ENCODE data around the gene CCDC57.

The CCDC57 gene

GRCh38 chr17:82076785-82077591, 135.7 kb downstream of the CCDC57 start:
- FAIRE-seq, result no peak

- no peak for FAIRE-seq
Observed at GRCh38 chr17:82076018-82076784, 136.4 kb downstream of the CCDC57 start.

- FAIRE-seq, result no peak
Observed at GRCh38 chr17:82073446-82073845, 139.2 kb downstream of the CCDC57 start.

GRCh38 chr17:82072827-82073226, 139.8 kb downstream of the CCDC57 start:
- no peak for FAIRE-seq

GRCh38 chr17:82070611-82071010, 142.0 kb downstream of the CCDC57 start:
- no peak for FAIRE-seq

GRCh38 chr17:82065638-82066303, 146.9 kb downstream of the CCDC57 start, which contains the start of gene DUS1L:
DUS1L (minus strand) TSS chr17:82065804; CDS start chr17:82065059, 745 bp downstream.
- FAIRE-seq, result no peak

- no peak for FAIRE-seq
Observed at GRCh38 chr17:82065193-82065637, 147.4 kb downstream of the CCDC57 start.

GRCh38 chr17:82064433-82065192, 148.0 kb downstream of the CCDC57 start:
- no peak for FAIRE-seq

GRCh38 chr17:82063424-82064415, 148.9 kb downstream of the CCDC57 start:
- no peak for FAIRE-seq

- FAIRE-seq, result no peak
Observed at GRCh38 chr17:82062984-82063368, 149.7 kb downstream of the CCDC57 start.

- FAIRE-seq, result no peak
Observed at GRCh38 chr17:82062076-82062983, 150.3 kb downstream of the CCDC57 start.

GRCh38 chr17:82061047-82061925, 151.4 kb downstream of the CCDC57 start:
- FAIRE-seq, result no peak

- no peak for FAIRE-seq
Observed at GRCh38 chr17:82060614-82061013, 152.0 kb downstream of the CCDC57 start.

- FAIRE-seq, result no peak
Observed at GRCh38 chr17:82060001-82060380, 152.7 kb downstream of the CCDC57 start.

- no peak for FAIRE-seq
Observed at GRCh38 chr17:82059272-82060000, 153.2 kb downstream of the CCDC57 start.

- FAIRE-seq, result no peak
Observed at GRCh38 chr17:82058855-82059249, 153.8 kb downstream of the CCDC57 start.

GRCh38 chr17:82058230-82058854, 154.3 kb downstream of the CCDC57 start:
- FAIRE-seq, result no peak

All from endometrium (tissue), 2 donors.